Ovary (tissue), 3 donors: ENCODE results near the gene MAD2L1BP.

Experiments
- CTCF ChIP-seq, 3 donors: fragments of 450-650 bp in 2 of 3; fragments of 200-600 bp in 1 of 3; IDR thresholded peaks; one replicate each; pipeline versions ENCODE4 v1.5.1 to v1.8.0; 2016 to 2022; ENCODE audit warnings: antibody characterized with exemption in 3 of 3, mild to moderate bottlenecking in 1 of 3
- EP300 ChIP-seq: sonication (generic); formaldehyde crosslinking; IDR thresholded peaks from one replicate; pipeline ENCODE4 v1.6.1; 2017; ENCODE audit warnings: antibody characterized with exemption
- POLR2A ChIP-seq: fragments of 450-650 bp; IDR thresholded peaks from one replicate; pipeline ENCODE4 v1.6.1; 2017; ENCODE audit warnings: antibody characterized with exemption, mild to moderate bottlenecking, moderate library complexity
- donor health status: DM: no; HTN: no; CAD: no.

GRCh38 chr6:43681303-43681702 is 45.7 kb downstream of the MAD2L1BP start:
- TF ChIP-seq CTCF (IDR thresholded peaks at IDR 0.05) = no peak
- TF ChIP-seq POLR2A = no peak
- no peak for TF ChIP-seq EP300
